WTC11 (cell line): Measurements from ENCODE around the gene CORO1C. TPM values are rescaled to one million over a fixed set of nuclear protein-coding genes. Genes with fewer than 3 reads are reported as not detected.

Experiments
- ATAC-seq: fragments of 200-7000 bp; cut with Tn5 transposase; 2 replicates; pipeline ENCODE4 v1.10.0; 2021; ENCODE audit warnings: mild to moderate bottlenecking, moderate library complexity
- CTCF ChIA-PET: fragments of 300-600 bp; sonication (Branson Sonifier 250); formaldehyde crosslinking; loops from one replicate; lab custom pipeline; 2021; ENCODE audit warnings: antibody characterized with exemption; lab: Charles Lee
- POLR2A ChIA-PET: fragments of 350-600 bp; sonication (Branson Sonifier 250); formaldehyde crosslinking; loops from one replicate; lab custom pipeline; 2021; ENCODE audit warnings: antibody characterized with exemption; lab: Charles Lee
- DNase-seq: peaks from one replicate; pipeline ENCODE4 v3.0.0; 2021; ENCODE audit warnings: low spot score
- H3K27ac Mint-ChIP-seq: 2 replicates; pipeline ENCODE4 v1.8.0; 2021; ENCODE audit warnings: mixed read lengths
- H3K27me3 Mint-ChIP-seq: 2 replicates; pipeline ENCODE4 v1.8.0; 2021; ENCODE audit warnings: low read depth, mild to moderate bottlenecking, moderate library complexity, mixed read lengths
- H3K36me3 Mint-ChIP-seq: 2 replicates; pipeline ENCODE4 v1.8.0; 2021; ENCODE audit warnings: mixed read lengths
- H3K4me1 Mint-ChIP-seq: 2 replicates; pipeline ENCODE4 v1.8.0; 2022; ENCODE audit warnings: mixed read lengths
- H3K4me3 Mint-ChIP-seq: 2 replicates; pipeline ENCODE4 v1.8.0; 2021; ENCODE audit warnings: mild to moderate bottlenecking, moderate library complexity, mixed read lengths
- H3K9me3 Mint-ChIP-seq: 2 replicates; pipeline ENCODE4 v1.8.0; 2021; ENCODE audit warnings: mixed read lengths
- CREB1 ChIP-seq: sonication (generic); formaldehyde crosslinking; IDR thresholded peaks from 2 replicates; pipeline ENCODE4 v1.8.0; 2023; ENCODE audit warnings: mild to moderate bottlenecking, missing genetic modification reagents
- HMGA2 ChIP-seq: fragments of 250-450 bp; sonication (Bioruptor Pico); IDR thresholded peaks from 2 replicates; pipeline ENCODE4 v1.4.0; 2021; ENCODE audit warnings: mild to moderate bottlenecking, moderate library complexity
- JAZF1 ChIP-seq: fragments of 250-450 bp; sonication (Bioruptor Pico); IDR thresholded peaks from 2 replicates; pipeline ENCODE4 v1.9.0; 2021; ENCODE audit warnings: moderate library complexity, mild to moderate bottlenecking, inconsistent platforms
- NFYB ChIP-seq: sonication (generic); formaldehyde crosslinking; conservative IDR thresholded peaks from 2 replicates; pipeline ENCODE4 v1.8.0; 2022; ENCODE audit warnings: low read depth, missing genetic modification reagents
- NR3C1 ChIP-seq: sonication (generic); formaldehyde crosslinking; conservative IDR thresholded peaks from 2 replicates; pipeline ENCODE4 v1.8.1; 2023; ENCODE audit warnings: low read depth, mild to moderate bottlenecking, missing genetic modification reagents
- OVOL2 ChIP-seq: fragments of 250-450 bp; sonication (Bioruptor Pico); IDR thresholded peaks from 2 replicates; pipeline ENCODE4 v1.9.0; 2021; ENCODE audit warnings: mild to moderate bottlenecking, borderline replicate concordance
- PRRX2 ChIP-seq: fragments of 250-450 bp; sonication (Bioruptor Pico); IDR thresholded peaks from 2 replicates; pipeline ENCODE4 v1.8.0; 2021; ENCODE audit warnings: mild to moderate bottlenecking
- RELA ChIP-seq: sonication (generic); formaldehyde crosslinking; IDR thresholded peaks from 2 replicates; pipeline ENCODE4 v1.8.1; 2022; ENCODE audit warnings: missing genetic modification reagents, mild to moderate bottlenecking, borderline replicate concordance
- RORB ChIP-seq: fragments of 250-450 bp; sonication (Bioruptor Pico); IDR thresholded peaks from 2 replicates; pipeline ENCODE4 v1.9.0; 2021; ENCODE audit warnings: mild to moderate bottlenecking
- ZNF121 ChIP-seq: sonication (generic); formaldehyde crosslinking; IDR thresholded peaks from 2 replicates; pipeline ENCODE4 v1.8.0; 2023; ENCODE audit warnings: missing genetic modification reagents
- total RNA-seq: library from RNA; stranded (reverse); gene quantifications from 3 replicates; pipeline ENCODE4 v1.2.3, GENCODE V29; 2021
- TF ChIP-seq, protein P1 (sequence below): fragments of 250-450 bp; sonication (Bioruptor Pico); IDR thresholded peaks from 2 replicates; pipeline ENCODE4 v1.9.0; 2021; ENCODE audit warnings: mild to moderate bottlenecking
- TF ChIP-seq, protein P2 (sequence below): fragments of 250-450 bp; sonication (Bioruptor Pico); IDR thresholded peaks from 2 replicates; pipeline ENCODE4 v1.9.0; 2021; ENCODE audit warnings: mild to moderate bottlenecking, borderline replicate concordance
- TF ChIP-seq, protein P3 (sequence below): fragments of 250-450 bp; sonication (Bioruptor Pico); IDR thresholded peaks from 2 replicates; pipeline ENCODE4 v1.8.0; 2021; ENCODE audit warnings: mild to moderate bottlenecking
- TF ChIP-seq, protein P4 (sequence below): fragments of 200-600 bp; IDR thresholded peaks from 2 replicates; pipeline ENCODE4 v1.8.0; 2022; ENCODE audit warnings: antibody characterized with exemption

Gene CORO1C
- total RNA-seq, 1 experiment from 2014 or later: 113 TPM

GRCh38 chr12:108693186-108693730, 38.1 kb downstream of the CORO1C start:
- Mint-ChIP-seq H3K27ac (peak overlapping the region; percentile 90), H3K36me3 (peaks cover 15% of the 10 kb centered on the region), H3K4me3 (no peak overlapping the region), H3K9me3 (peaks cover 5% of the 10 kb centered on the region; the same call in 1 of the 2 replicates), H3K4me1 (peaks cover 54% of the 10 kb centered on the region), H3K27me3 (no peaks in the 10 kb centered on the region)
- ATAC-seq: no peak
- ChIA-PET POLR2A (interaction anchor here (0.6 kb wide), 1 partner anchor 20 kb away, joined by 3 read pairs; no protein-coding TSS in a partner anchor), CTCF (interaction anchor here (0.7 to 2.2 kb wide), 2 partner anchors 23 to 37 kb away, joined by 3 to 9 read pairs; no protein-coding TSS in a partner anchor)
- DNase-seq: no peak
- TF ChIP-seq, protein P1, sequence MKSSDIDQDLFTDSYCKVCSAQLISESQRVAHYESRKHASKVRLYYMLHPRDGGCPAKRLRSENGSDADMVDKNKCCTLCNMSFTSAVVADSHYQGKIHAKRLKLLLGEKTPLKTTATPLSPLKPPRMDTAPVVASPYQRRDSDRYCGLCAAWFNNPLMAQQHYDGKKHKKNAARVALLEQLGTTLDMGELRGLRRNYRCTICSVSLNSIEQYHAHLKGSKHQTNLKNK (CRISPR knock-in tag): no peak
- TF ChIP-seq HMGA2 (CRISPR knock-in tag): no peak

- Mint-ChIP-seq H3K27ac (peak overlapping the region; percentile 93), H3K36me3 (peaks cover 10% of the 10 kb centered on the region), H3K27me3 (no peaks in the 10 kb centered on the region), H3K4me1 (peaks cover 48% of the 10 kb centered on the region), H3K9me3 (peaks cover 5% of the 10 kb centered on the region; the same call in 1 of the 2 replicates), H3K4me3 (peak overlapping the region; percentile 25)
- POLR2A ChIA-PET: interaction anchor here (0.6 to 2.5 kb wide), 6 partner anchors 11 to 110 kb away, joined by 3 to 16 read pairs (median 4); no protein-coding TSS in a partner anchor
- peak; percentile 9 for ATAC-seq
- CTCF ChIA-PET: interaction anchor here (0.6 to 2.5 kb wide), 13 partner anchors 10 to 112 kb away, joined by 3 to 19 read pairs (median 5); no protein-coding TSS in a partner anchor
- TF ChIP-seq RORB (CRISPR knock-in tag) (no peak), ZNF121 (CRISPR knock-in tag) (no peak)
- TF ChIP-seq, all 79 proteins: peak for 0
- DNase-seq: no peak
These were observed 39.1 kb downstream of the CORO1C start for GRCh38 chr12:108691998-108692808.

DNA sequence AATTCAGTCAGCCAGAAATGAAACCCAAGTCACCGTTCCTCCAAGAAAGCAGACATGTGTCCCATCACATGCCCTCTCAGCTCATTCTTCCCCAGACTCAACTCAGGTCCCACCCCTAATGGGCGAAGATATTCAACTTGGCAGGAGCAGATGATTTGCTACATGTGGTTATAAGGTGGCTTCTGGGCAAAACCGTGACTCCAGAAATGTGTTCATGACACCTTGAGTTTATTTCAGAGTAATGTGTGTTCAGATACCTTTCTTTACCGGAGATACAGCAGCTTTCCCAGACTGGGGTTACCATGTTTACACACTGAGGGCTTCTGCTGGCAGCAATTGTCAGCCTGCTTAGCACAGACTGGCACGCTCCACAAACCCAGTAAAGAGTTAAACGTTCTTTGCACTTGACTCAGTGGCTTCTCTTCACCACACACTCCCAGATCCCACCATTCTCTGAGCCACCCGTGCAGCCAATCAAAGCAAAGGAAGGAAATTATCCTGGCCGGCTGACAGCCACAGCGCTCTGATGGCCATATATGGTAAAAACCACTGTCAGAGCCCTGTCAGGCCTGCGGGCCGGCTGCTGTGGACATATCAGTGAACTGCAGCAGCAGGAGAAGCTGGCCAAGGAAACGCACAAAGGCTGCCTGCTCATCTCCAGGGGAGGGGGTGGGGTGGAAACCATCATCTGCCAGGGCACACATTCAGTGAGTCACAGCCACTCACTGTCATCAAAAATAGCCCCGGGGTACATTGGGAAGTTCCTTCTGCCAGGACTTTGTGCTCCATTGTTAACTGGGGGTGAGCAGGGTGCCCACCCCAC, 39.9 kb downstream of the CORO1C start:
- peaks cover 5% of the 10 kb centered on the region; the same call in 1 of the 2 replicates for H3K9me3 Mint-ChIP-seq
- peak; percentile 97 for ATAC-seq
- TF ChIP-seq RORB (CRISPR knock-in tag): no peak
- TF ChIP-seq, protein P2, sequence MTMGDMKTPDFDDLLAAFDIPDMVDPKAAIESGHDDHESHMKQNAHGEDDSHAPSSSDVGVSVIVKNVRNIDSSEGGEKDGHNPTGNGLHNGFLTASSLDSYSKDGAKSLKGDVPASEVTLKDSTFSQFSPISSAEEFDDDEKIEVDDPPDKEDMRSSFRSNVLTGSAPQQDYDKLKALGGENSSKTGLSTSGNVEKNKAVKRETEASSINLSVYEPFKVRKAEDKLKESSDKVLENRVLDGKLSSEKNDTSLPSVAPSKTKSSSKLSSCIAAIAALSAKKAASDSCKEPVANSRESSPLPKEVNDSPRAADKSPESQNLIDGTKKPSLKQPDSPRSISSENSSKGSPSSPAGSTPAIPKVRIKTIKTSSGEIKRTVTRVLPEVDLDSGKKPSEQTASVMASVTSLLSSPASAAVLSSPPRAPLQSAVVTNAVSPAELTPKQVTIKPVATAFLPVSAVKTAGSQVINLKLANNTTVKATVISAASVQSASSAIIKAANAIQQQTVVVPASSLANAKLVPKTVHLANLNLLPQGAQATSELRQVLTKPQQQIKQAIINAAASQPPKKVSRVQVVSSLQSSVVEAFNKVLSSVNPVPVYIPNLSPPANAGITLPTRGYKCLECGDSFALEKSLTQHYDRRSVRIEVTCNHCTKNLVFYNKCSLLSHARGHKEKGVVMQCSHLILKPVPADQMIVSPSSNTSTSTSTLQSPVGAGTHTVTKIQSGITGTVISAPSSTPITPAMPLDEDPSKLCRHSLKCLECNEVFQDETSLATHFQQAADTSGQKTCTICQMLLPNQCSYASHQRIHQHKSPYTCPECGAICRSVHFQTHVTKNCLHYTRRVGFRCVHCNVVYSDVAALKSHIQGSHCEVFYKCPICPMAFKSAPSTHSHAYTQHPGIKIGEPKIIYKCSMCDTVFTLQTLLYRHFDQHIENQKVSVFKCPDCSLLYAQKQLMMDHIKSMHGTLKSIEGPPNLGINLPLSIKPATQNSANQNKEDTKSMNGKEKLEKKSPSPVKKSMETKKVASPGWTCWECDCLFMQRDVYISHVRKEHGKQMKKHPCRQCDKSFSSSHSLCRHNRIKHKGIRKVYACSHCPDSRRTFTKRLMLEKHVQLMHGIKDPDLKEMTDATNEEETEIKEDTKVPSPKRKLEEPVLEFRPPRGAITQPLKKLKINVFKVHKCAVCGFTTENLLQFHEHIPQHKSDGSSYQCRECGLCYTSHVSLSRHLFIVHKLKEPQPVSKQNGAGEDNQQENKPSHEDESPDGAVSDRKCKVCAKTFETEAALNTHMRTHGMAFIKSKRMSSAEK (CRISPR knock-in tag): peak; percentile 95
- TF ChIP-seq, all 79 proteins: peak for 1
- POLR2A ChIA-PET: interaction anchor here (0.6 to 2.5 kb wide), 7 partner anchors 24 to 622 kb away, joined by 3 to 16 read pairs (median 5); no protein-coding TSS in a partner anchor
- DNase-seq: peak; percentile 81
- H3K27ac Mint-ChIP-seq: peak overlapping the region; percentile 93
- H3K36me3 Mint-ChIP-seq: peaks cover 10% of the 10 kb centered on the region
- CTCF ChIA-PET: interaction anchor here (0.6 to 2.5 kb wide), 13 partner anchors 11 to 113 kb away, joined by 3 to 19 read pairs (median 5); no protein-coding TSS in a partner anchor
- H3K27me3 Mint-ChIP-seq: no peaks in the 10 kb centered on the region
- peaks cover 43% of the 10 kb centered on the region for H3K4me1 Mint-ChIP-seq
- H3K4me3 Mint-ChIP-seq: no peak overlapping the region

DNA sequence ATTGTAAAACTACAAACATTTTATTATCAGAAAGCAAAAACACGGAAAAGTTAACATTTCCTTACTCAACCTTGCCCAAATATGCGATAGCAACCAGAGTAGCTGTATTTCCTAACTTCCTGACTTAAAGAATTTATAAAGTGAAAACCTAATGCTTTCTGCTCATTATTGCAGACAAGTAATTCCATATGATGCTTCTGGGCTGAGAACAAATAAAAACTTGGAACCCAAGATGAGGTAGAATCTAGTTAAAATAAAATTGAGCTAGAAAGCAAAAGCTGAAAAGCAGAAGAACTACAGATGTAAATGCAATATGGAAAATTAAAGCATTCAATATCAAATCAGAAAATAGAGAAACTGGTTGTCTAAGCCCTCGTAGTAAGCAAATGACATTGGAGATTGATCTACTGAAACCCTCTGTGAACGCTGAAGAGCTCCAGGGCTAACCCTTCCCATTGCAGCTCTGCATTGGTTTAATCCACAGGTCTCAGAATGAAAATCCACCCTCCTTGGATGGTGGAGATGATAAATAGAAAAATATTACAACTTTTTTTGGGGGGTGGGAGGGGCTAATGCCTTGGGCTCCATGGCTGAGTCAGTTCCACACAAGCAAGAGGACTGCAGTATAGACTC, 40.7 kb downstream of the CORO1C start:
- ChIA-PET POLR2A (interaction anchor here (1.5 to 2.5 kb wide), 2 partner anchors 25 to 40 kb away, joined by 6 to 16 read pairs; no protein-coding TSS in a partner anchor), CTCF (interaction anchor here (0.6 to 2.5 kb wide), 11 partner anchors 10 to 113 kb away, joined by 3 to 19 read pairs (median 5); no protein-coding TSS in a partner anchor)
- H3K4me1 Mint-ChIP-seq: peaks cover 47% of the 10 kb centered on the region
- TF ChIP-seq HMGA2 (CRISPR knock-in tag): no peak
- TF ChIP-seq CREB1: no peak
- no peak for TF ChIP-seq PRRX2 (CRISPR knock-in tag)
- TF ChIP-seq, protein P3, sequence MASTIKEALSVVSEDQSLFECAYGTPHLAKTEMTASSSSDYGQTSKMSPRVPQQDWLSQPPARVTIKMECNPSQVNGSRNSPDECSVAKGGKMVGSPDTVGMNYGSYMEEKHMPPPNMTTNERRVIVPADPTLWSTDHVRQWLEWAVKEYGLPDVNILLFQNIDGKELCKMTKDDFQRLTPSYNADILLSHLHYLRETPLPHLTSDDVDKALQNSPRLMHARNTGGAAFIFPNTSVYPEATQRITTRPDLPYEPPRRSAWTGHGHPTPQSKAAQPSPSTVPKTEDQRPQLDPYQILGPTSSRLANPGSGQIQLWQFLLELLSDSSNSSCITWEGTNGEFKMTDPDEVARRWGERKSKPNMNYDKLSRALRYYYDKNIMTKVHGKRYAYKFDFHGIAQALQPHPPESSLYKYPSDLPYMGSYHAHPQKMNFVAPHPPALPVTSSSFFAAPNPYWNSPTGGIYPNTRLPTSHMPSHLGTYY (CRISPR knock-in tag): no peak
- TF ChIP-seq RELA (CRISPR knock-in tag): no peak
- TF ChIP-seq OVOL2 (CRISPR knock-in tag): no peak
- TF ChIP-seq NFYB: no peak
- no peak for TF ChIP-seq JAZF1 (CRISPR knock-in tag)
- TF ChIP-seq, protein P4, sequence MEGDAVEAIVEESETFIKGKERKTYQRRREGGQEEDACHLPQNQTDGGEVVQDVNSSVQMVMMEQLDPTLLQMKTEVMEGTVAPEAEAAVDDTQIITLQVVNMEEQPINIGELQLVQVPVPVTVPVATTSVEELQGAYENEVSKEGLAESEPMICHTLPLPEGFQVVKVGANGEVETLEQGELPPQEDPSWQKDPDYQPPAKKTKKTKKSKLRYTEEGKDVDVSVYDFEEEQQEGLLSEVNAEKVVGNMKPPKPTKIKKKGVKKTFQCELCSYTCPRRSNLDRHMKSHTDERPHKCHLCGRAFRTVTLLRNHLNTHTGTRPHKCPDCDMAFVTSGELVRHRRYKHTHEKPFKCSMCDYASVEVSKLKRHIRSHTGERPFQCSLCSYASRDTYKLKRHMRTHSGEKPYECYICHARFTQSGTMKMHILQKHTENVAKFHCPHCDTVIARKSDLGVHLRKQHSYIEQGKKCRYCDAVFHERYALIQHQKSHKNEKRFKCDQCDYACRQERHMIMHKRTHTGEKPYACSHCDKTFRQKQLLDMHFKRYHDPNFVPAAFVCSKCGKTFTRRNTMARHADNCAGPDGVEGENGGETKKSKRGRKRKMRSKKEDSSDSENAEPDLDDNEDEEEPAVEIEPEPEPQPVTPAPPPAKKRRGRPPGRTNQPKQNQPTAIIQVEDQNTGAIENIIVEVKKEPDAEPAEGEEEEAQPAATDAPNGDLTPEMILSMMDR: no peak
- no peak for TF ChIP-seq NR3C1 (CRISPR knock-in tag)

More for the DNA sequence above, 40.7 kb downstream of the CORO1C start:
- DNase-seq (no peak), ATAC-seq (no peak)
- peaks cover 9% of the 10 kb centered on the region for H3K36me3 Mint-ChIP-seq
- peaks cover 5% of the 10 kb centered on the region; the same call in 1 of the 2 replicates for H3K9me3 Mint-ChIP-seq
- no peaks in the 10 kb centered on the region for H3K27me3 Mint-ChIP-seq
- no peak overlapping the region for H3K4me3 Mint-ChIP-seq
- peak overlapping the region; percentile 85 for H3K27ac Mint-ChIP-seq
